ENCODE data around the gene FBXO44. TPM values are rescaled to one million over a fixed set of nuclear protein-coding genes. Genes with fewer than 3 reads are reported as not detected.
A peak's percentile ranks its signal among the peaks of the same experiment; 100 is the strongest.

FBXO44 gene
- total RNA-seq, 1 experiment from 2014 or later, result 24.5 TPM

DNA sequence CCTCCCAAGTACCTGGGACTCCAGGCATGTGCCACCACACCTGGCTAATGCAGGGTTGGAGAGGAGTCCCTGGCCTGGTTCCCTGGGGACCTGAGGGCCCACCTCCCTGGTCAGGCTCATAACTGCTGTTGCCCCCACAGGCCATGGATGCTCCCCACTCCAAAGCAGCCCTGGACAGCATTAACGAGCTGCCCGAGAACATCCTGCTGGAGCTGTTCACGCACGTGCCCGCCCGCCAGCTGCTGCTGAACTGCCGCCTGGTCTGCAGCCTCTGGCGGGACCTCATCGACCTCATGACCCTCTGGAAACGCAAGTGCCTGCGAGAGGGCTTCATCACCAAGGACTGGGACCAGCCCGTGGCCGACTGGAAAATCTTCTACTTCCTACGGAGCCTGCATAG lies 13.8 kb downstream of the FBXO44 start:
- WGBS (ENCODE audit: extremely low coverage, insufficient read length, low lambda C conversion rate), result no CpG with 5 or more reads among the region's 14 CpGs
- H3K4me1 ChIP-seq (ENCODE audit: insufficient read depth, low read length), result no peaks in the 10 kb centered on the region
- no peak overlapping the region for H2BK12ac ChIP-seq (ENCODE audit: insufficient read length, low read depth, low read length)
- Mint-ChIP-seq H3K4me1 (no peaks in the 10 kb centered on the region), H3K4me3 (no peak overlapping the region; a peak in 1 of 5 replicates), H3K36me3 (ENCODE audit: insufficient read depth in 1 of 3, low read depth in 3 of 3) (peaks cover 19 to 53% (median 45%) of the 10 kb centered on the region in 3 experiments), H3K9me3 (no peaks in the 10 kb centered on the region), H3K27me3 (ENCODE audit: low read depth) (peaks cover 4% of the 10 kb centered on the region), H3K27ac (peak overlapping the region in 1 of 3 experiments; percentile 75; a peak in 2 of 7 replicates)
- no peak overlapping the region for H3K56ac ChIP-seq (ENCODE audit: insufficient read length, low read depth, low read length)
- H2BK15ac ChIP-seq (ENCODE audit: low read depth, low read length), result no peak overlapping the region
- no peak overlapping the region for H3K27ac ChIP-seq (ENCODE audit: insufficient read length, low read depth, low read length)
- TF ChIP-seq, protein P1, sequence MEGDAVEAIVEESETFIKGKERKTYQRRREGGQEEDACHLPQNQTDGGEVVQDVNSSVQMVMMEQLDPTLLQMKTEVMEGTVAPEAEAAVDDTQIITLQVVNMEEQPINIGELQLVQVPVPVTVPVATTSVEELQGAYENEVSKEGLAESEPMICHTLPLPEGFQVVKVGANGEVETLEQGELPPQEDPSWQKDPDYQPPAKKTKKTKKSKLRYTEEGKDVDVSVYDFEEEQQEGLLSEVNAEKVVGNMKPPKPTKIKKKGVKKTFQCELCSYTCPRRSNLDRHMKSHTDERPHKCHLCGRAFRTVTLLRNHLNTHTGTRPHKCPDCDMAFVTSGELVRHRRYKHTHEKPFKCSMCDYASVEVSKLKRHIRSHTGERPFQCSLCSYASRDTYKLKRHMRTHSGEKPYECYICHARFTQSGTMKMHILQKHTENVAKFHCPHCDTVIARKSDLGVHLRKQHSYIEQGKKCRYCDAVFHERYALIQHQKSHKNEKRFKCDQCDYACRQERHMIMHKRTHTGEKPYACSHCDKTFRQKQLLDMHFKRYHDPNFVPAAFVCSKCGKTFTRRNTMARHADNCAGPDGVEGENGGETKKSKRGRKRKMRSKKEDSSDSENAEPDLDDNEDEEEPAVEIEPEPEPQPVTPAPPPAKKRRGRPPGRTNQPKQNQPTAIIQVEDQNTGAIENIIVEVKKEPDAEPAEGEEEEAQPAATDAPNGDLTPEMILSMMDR (conservative IDR thresholded peaks at IDR 0.05), result no peak
- no peak overlapping the region for H2BK20ac ChIP-seq (ENCODE audit: low read depth, low read length, poor library complexity, severe bottlenecking)
- DNase-seq, result no peak
- H2BK5ac ChIP-seq (ENCODE audit: insufficient read length, low read length), result no peak overlapping the region
- no peaks in the 10 kb centered on the region for H4K20me1 ChIP-seq (ENCODE audit: control insufficient read depth, insufficient read depth, insufficient read length)
- H3K23me2 ChIP-seq (ENCODE audit: insufficient read length, low read depth, low read length, poor library complexity, severe bottlenecking), result no peaks in the 10 kb centered on the region
- H3K79me2 ChIP-seq (ENCODE audit: insufficient read depth, low read length), result no peaks in the 10 kb centered on the region
- H4K8ac ChIP-seq (replicated peaks; ENCODE audit: insufficient read length, low read depth, low read length), result no peak overlapping the region
- H3K4me2 ChIP-seq (ENCODE audit: insufficient read depth, insufficient read length, low read length), result no peak overlapping the region
- H3K14ac ChIP-seq (ENCODE audit: insufficient read depth, low read length), result no peak overlapping the region
- H3T11ph ChIP-seq (ENCODE audit: low read length), result no peak overlapping the region
- no peak overlapping the region for H2AFZ ChIP-seq (ENCODE audit: low read length)
- no peak overlapping the region for H3K18ac ChIP-seq (ENCODE audit: insufficient read length, low read depth, low read length)
- H2BK120ac ChIP-seq (ENCODE audit: low read depth, low read length, poor library complexity, severe bottlenecking), result no peak overlapping the region
- no peaks in the 10 kb centered on the region for H3K27me3 ChIP-seq (ENCODE audit: insufficient read depth, low read length)
- no peak overlapping the region for H3K23ac ChIP-seq (ENCODE audit: insufficient read length, low read depth, low read length)
- H2AK5ac ChIP-seq (ENCODE audit: insufficient read length, low read length), result no peak overlapping the region
- H4K5ac ChIP-seq (ENCODE audit: insufficient read length, low read depth, low read length), result no peak overlapping the region
- no peak overlapping the region for H3K4ac ChIP-seq (ENCODE audit: low read depth, low read length)
- no peaks in the 10 kb centered on the region for H3K9me3 ChIP-seq (ENCODE audit: control insufficient read depth, low read depth, low read length)
- no peaks in the 10 kb centered on the region for H3K79me1 ChIP-seq (ENCODE audit: insufficient read depth, low read depth, low read length, poor library complexity, severe bottlenecking)
- no peak overlapping the region for H4K91ac ChIP-seq (ENCODE audit: insufficient read length, low read depth, low read length)
- H3K9ac ChIP-seq (ENCODE audit: extremely low read depth, insufficient read length, low read length), result no peak overlapping the region

Data from H9 (cell line).